PFSK-1 (cell line): ENCODE data around the gene SPATA31A6. TPM values are rescaled to one million over a fixed set of nuclear protein-coding genes. Genes with fewer than 3 reads are reported as not detected.
"Not testable (repeated sequence)": the region's sequence is repeated elsewhere in the genome, so short reads cannot be mapped to it uniquely, and the experiment has no call there.

Experiments
- POLR2AphosphoS5 ChIP-seq: IDR thresholded peaks from 2 replicates; pipeline ENCODE4 v1.6.1; 2012; ENCODE audit warnings: low read depth, mild to moderate bottlenecking, control low read depth, low read length, moderate library complexity
- REST ChIP-seq, 2 experiments: IDR thresholded peaks; 2 replicates each; pipeline versions ENCODE4 v1.6.1 to v1.8.0; 2011 to 2012; ENCODE audit warnings: low read depth in 2 of 2, low read length in 2 of 2, control low read depth in 1 of 2, inconsistent platforms in 1 of 2, mild to moderate bottlenecking in 1 of 2, moderate library complexity in 1 of 2; ENCODE audit not compliant: insufficient read depth in 1 of 2
- TAF1 ChIP-seq: IDR thresholded peaks from 2 replicates; pipeline ENCODE4 v1.6.1; 2012; ENCODE audit warnings: low read length, control low read depth, borderline replicate concordance; ENCODE audit not compliant: insufficient read depth
- polyA plus RNA-seq: library from polyadenylated mRNA; unstranded; fragments of >200 nt; gene quantifications from one replicate; pipeline ENCODE4 v1.2.1, GENCODE V29; 2012; ENCODE audit warnings: low read depth, missing spikeins; ENCODE audit not compliant: insufficient read length

SPATA31A6 gene
- polyA plus RNA-seq: not detected

DNA sequence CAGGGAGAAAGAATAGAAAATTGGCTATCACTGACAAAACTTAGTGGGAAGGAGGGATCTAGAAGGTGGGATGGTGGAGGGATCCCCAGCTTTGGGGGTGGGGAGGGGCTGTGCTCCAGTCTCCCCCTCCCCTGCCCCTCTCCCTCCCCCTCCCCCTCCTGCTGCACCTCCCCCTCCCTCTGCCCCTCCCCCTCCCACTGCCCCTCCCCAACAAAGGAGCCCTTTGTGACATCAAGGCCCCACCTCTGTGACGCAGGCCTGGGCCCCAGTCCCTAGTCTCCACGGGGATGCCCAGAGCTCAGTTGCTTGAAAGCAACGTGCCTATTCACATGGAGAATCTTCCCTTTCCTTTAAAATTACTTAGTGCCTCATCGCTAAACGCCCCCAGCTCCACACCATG is at the start of gene SPATA31A6:
TSS of gene SPATA31A6 (plus strand) at position 301 of the 400 bp plus-strand sequence. CDS start at position 330, 29 bp downstream.
- TF ChIP-seq POLR2AphosphoS5; TAF1; REST (IDR thresholded peaks at IDR 0.05; ENCODE audit: insufficient read depth in 1 of 2, low read depth in 2 of 2, low read length in 2 of 2): not testable (repeated sequence)
